Erythroblast (primary cell): ENCODE measurements around the gene HECTD2.

ENCODE experiments used
- GATA1 ChIP-seq: IDR thresholded peaks from 2 replicates; pipeline ENCODE4 v1.6.1; 2011; ENCODE audit warnings: low read depth, mild to moderate bottlenecking, control low read depth, low read length, moderate library complexity
- POLR2A ChIP-seq: IDR thresholded peaks from 2 replicates; pipeline ENCODE4 v1.6.1; 2011; ENCODE audit warnings: mild to moderate bottlenecking, low read length

GRCh38 chr10:91545384-91545783 is 135.2 kb downstream of the HECTD2 start:
- TF ChIP-seq POLR2A (no peak), GATA1 (no peak)
